Panc1 (cell line): Measurements from ENCODE around the gene SEL1L2. TPM values are rescaled to one million over a fixed set of nuclear protein-coding genes. Genes with fewer than 3 reads are reported as not detected.

Source experiments
- ATAC-seq: fragments of 200-7000 bp; cut with Tn5 transposase; 2 replicates; pipeline ENCODE4 v1.9.1; 2020; ENCODE audit warnings: mild to moderate bottlenecking, moderate library complexity
- BruUV-seq: library from RNA; stranded (reverse); fragments of 400-500 nt; replicated peaks from 2 replicates; lab custom pipeline; 2021; lab: Mats Ljungman, UMichigan
- CTCF ChIA-PET: fragments of 300-600 bp; sonication (Branson Sonifier 250); formaldehyde crosslinking; loops from one replicate; lab custom pipeline; 2022; ENCODE audit warnings: antibody characterized with exemption; lab: Charles Lee
- POLR2A ChIA-PET: fragments of 300-600 bp; sonication (Branson Sonifier 250); formaldehyde crosslinking; loops from one replicate; lab custom pipeline; 2022; ENCODE audit warnings: antibody characterized with exemption; lab: Charles Lee
- DNase-seq: peaks from one replicate; pipeline ENCODE4 v3.0.0-alpha.2; 2010; ENCODE audit warnings: low read depth, low spot score
- H3K27ac ChIP-seq: 2 replicates; pipeline ENCODE4 v1.5.1; 2011; ENCODE audit warnings: mild to moderate bottlenecking, low read length, inconsistent platforms
- H3K27me3 ChIP-seq: fragments of 200-500 bp; sonication (Bioruptor generic); 2 replicates; pipeline ENCODE4 v1.6.0; 2014; ENCODE audit warnings: low read length, inconsistent platforms; ENCODE audit not compliant: control insufficient read depth, insufficient read depth
- H3K36me3 ChIP-seq: fragments of 200-500 bp; sonication (Bioruptor generic); 2 replicates; pipeline ENCODE4 v1.5.1; 2014; ENCODE audit warnings: inconsistent platforms, mild to moderate bottlenecking, low read length, moderate library complexity; ENCODE audit not compliant: control insufficient read depth, insufficient read depth
- H3K4me1 ChIP-seq: 2 replicates; pipeline ENCODE4 v1.5.1; 2011; ENCODE audit warnings: inconsistent platforms, mild to moderate bottlenecking, low read length, moderate library complexity; ENCODE audit not compliant: control insufficient read depth, insufficient read depth
- H3K4me3 ChIP-seq, 2 experiments: 2 replicates each; pipeline ENCODE4 v1.5.1; 2011 to 2012; ENCODE audit warnings: low read depth in 2 of 2, low read length in 2 of 2, mild to moderate bottlenecking in 2 of 2, inconsistent platforms in 1 of 2, moderate library complexity in 1 of 2
- H3K9me3 ChIP-seq: fragments of 200-500 bp; sonication (Bioruptor generic); 2 replicates; pipeline ENCODE4 v1.5.1; 2014; ENCODE audit warnings: low read depth, mild to moderate bottlenecking, inconsistent platforms, low read length, moderate library complexity; ENCODE audit not compliant: control insufficient read depth, insufficient read depth
- POLR2AphosphoS5 ChIP-seq: IDR thresholded peaks from 2 replicates; pipeline ENCODE4 v1.6.1; 2012; ENCODE audit warnings: mild to moderate bottlenecking, low read depth, low read length, moderate library complexity
- SIN3A ChIP-seq: IDR thresholded peaks from 2 replicates; pipeline ENCODE4 v1.6.1; 2012; ENCODE audit warnings: low read depth, mild to moderate bottlenecking, low read length, moderate library complexity, borderline replicate concordance; ENCODE audit not compliant: insufficient read depth
- TCF7L2 ChIP-seq: IDR thresholded peaks from 2 replicates; pipeline ENCODE4 v1.6.1; 2011; ENCODE audit warnings: mild to moderate bottlenecking, low read depth, low read length, inconsistent platforms
- in situ Hi-C: cut with HindIII; loops from 2 replicates; pipeline ENCODE4 v1.10.0; 2016; ENCODE audit warnings: low sequenced_read_pairs, low pct_unique_long_range_greater_than_20kb
- intact Hi-C: fragments of 100-400 bp; cut with micrococcal nuclease; formaldehyde crosslinking; loops from one replicate; pipeline ENCODE4 v1.10.0; 2022; ENCODE audit not compliant: unreplicated experiment
- total RNA-seq: library from RNA; stranded (reverse); gene quantifications from one replicate; pipeline ENCODE4 v1.2.1, GENCODE V29; 2021; ENCODE audit not compliant: unreplicated experiment
- TF ChIP-seq, protein P1 (sequence below), 2 experiments: IDR thresholded peaks; 2 replicates each; pipeline ENCODE4 v1.6.1; 2011 to 2012; ENCODE audit warnings: low read depth in 2 of 2, control low read depth in 1 of 2, low read length in 1 of 2, mild to moderate bottlenecking in 1 of 2, moderate library complexity in 1 of 2; ENCODE audit not compliant: insufficient read depth in 1 of 2
- TF ChIP-seq, protein P2 (sequence below): fragments of 450-650 bp; IDR thresholded peaks from 2 replicates; pipeline ENCODE4 v1.5.1; 2017; ENCODE audit warnings: mild to moderate bottlenecking

Gene SEL1L2
- total RNA-seq, 1 experiment from 2014 or later = not detected

DNA sequence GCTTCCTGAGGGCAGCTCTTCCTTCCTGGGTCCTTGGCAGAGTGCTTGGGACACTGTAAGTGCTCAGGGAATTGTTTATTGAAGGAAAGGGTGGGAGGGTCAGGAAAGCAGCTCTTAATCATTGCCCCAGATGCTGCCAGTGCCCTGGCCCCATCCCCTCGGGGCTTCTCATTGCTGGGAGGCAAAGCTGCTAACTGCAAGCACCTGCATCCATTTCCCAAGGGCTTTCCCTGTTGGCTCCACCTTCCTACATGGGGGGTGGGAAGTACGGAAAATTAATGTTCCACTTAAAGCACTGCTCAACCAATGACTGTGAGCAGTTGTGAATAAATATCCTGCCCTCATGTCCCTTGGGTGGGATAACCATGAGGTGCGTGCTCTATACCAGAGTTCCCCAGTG lies 149.2 kb downstream of the SEL1L2 start:
- ChIA-PET CTCF (no interaction called here), POLR2A (no interaction called here)
- in situ Hi-C loops = no loop called here
- ATAC-seq (no peak), DNase-seq (no peak)
- intact Hi-C loops = no loop called here
- H3K27ac ChIP-seq = no peak overlapping the region
- TF ChIP-seq POLR2AphosphoS5 (no peak), SIN3A (no peak), TCF7L2 (no peak)
- TF ChIP-seq, protein P1, sequence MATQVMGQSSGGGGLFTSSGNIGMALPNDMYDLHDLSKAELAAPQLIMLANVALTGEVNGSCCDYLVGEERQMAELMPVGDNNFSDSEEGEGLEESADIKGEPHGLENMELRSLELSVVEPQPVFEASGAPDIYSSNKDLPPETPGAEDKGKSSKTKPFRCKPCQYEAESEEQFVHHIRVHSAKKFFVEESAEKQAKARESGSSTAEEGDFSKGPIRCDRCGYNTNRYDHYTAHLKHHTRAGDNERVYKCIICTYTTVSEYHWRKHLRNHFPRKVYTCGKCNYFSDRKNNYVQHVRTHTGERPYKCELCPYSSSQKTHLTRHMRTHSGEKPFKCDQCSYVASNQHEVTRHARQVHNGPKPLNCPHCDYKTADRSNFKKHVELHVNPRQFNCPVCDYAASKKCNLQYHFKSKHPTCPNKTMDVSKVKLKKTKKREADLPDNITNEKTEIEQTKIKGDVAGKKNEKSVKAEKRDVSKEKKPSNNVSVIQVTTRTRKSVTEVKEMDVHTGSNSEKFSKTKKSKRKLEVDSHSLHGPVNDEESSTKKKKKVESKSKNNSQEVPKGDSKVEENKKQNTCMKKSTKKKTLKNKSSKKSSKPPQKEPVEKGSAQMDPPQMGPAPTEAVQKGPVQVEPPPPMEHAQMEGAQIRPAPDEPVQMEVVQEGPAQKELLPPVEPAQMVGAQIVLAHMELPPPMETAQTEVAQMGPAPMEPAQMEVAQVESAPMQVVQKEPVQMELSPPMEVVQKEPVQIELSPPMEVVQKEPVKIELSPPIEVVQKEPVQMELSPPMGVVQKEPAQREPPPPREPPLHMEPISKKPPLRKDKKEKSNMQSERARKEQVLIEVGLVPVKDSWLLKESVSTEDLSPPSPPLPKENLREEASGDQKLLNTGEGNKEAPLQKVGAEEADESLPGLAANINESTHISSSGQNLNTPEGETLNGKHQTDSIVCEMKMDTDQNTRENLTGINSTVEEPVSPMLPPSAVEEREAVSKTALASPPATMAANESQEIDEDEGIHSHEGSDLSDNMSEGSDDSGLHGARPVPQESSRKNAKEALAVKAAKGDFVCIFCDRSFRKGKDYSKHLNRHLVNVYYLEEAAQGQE (IDR thresholded peaks at IDR 0.05; ENCODE audit: insufficient read depth in 1 of 2, low read depth in 2 of 2, low read length in 1 of 2) = no peak
- TF ChIP-seq, protein P2, sequence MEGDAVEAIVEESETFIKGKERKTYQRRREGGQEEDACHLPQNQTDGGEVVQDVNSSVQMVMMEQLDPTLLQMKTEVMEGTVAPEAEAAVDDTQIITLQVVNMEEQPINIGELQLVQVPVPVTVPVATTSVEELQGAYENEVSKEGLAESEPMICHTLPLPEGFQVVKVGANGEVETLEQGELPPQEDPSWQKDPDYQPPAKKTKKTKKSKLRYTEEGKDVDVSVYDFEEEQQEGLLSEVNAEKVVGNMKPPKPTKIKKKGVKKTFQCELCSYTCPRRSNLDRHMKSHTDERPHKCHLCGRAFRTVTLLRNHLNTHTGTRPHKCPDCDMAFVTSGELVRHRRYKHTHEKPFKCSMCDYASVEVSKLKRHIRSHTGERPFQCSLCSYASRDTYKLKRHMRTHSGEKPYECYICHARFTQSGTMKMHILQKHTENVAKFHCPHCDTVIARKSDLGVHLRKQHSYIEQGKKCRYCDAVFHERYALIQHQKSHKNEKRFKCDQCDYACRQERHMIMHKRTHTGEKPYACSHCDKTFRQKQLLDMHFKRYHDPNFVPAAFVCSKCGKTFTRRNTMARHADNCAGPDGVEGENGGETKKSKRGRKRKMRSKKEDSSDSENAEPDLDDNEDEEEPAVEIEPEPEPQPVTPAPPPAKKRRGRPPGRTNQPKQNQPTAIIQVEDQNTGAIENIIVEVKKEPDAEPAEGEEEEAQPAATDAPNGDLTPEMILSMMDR = no peak
- H3K4me3 ChIP-seq = no peak overlapping the region
- BruUV-seq = no TSS peak
- H3K9me3 ChIP-seq = no peaks in the 10 kb centered on the region
- 0 out of 2 replicates have a peak, but pooled peaks cover 2% of the 10 kb centered on the region for H3K27me3 ChIP-seq
- no peaks in the 10 kb centered on the region for H3K4me1 ChIP-seq
- no peaks in the 10 kb centered on the region for H3K36me3 ChIP-seq

DNA sequence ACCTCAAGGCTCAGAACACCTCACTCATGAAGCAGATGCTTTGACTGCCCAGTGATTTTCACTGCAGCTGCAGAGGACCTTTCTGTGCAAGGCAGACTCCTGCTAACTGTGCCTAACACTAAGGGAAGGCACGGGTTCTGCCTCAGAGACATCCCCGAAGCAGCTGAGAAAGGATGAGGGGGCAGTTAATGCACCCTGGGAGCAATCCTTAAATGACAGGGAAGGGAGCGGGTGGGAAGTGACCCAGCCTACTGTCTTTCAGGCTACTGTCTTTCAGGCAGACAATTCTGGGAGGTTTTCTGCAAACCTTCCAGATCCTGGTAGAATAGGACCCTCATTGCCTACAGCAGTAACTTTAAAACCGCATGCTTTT lies 150.3 kb downstream of the SEL1L2 start:
- TF ChIP-seq, protein P2 = no peak
- no peak for TF ChIP-seq TCF7L2
- TF ChIP-seq, protein P1 (IDR thresholded peaks at IDR 0.05; ENCODE audit: insufficient read depth in 1 of 2, low read depth in 2 of 2, low read length in 1 of 2) = no peak
- TF ChIP-seq SIN3A = no peak
- TF ChIP-seq POLR2AphosphoS5 = no peak
- no peak for DNase-seq
- Histone ChIP-seq H3K27me3 (0 out of 2 replicates have a peak, but pooled peaks cover 2% of the 10 kb centered on the region), H3K36me3 (no peaks in the 10 kb centered on the region), H3K9me3 (no peaks in the 10 kb centered on the region), H3K4me3 (no peak overlapping the region), H3K27ac (no peak overlapping the region), H3K4me1 (no peaks in the 10 kb centered on the region)
- CTCF ChIA-PET = no interaction called here
- intact Hi-C loops = no loop called here
- POLR2A ChIA-PET = no interaction called here
- in situ Hi-C loops = no loop called here
- ATAC-seq = no peak; the same call in 1 of the 2 replicates
- BruUV-seq = no TSS peak
